DMS 273 (cell line): Measurements from ENCODE around the gene ASPHD1.
"Not testable (repeated sequence)": the region's sequence is repeated elsewhere in the genome, so short reads cannot be mapped to it uniquely, and the experiment has no call there.

ENCODE experiments used
- DNase-seq: peaks from one replicate; lab custom pipeline; 2025; ENCODE audit not compliant: unreplicated experiment; lab: John Stamatoyannopoulos, UW

The ASPHD1 gene

GRCh38 chr16:29900102-29900887 lies at the start of gene ASPHD1:
Gene ASPHD1 (plus strand): TSS chr16:29900488. CDS start chr16:29900972, 484 bp downstream.
- DNase-seq = peak; percentile 87

- DNase-seq = no peak
Observed at GRCh38 chr16:29850998-29851397, 49.3 kb upstream of the ASPHD1 start.

- DNase-seq = no peak
Observed at GRCh38 chr16:29852654-29853053, 47.6 kb upstream of the ASPHD1 start.

GRCh38 chr16:29854520-29855100 lies 45.7 kb upstream of the ASPHD1 start:
- DNase-seq = no peak

- DNase-seq = peak; percentile 65
Observed at GRCh38 chr16:29857133-29857760, 43.0 kb upstream of the ASPHD1 start.

- DNase-seq = no peak
Observed at GRCh38 chr16:29858149-29858849, 42.0 kb upstream of the ASPHD1 start.

- DNase-seq = no peak
Observed at GRCh38 chr16:29858974-29859373, 41.3 kb upstream of the ASPHD1 start.

GRCh38 chr16:29860218-29860617 lies 40.1 kb upstream of the ASPHD1 start:
- DNase-seq = no peak

GRCh38 chr16:29862383-29862883 lies 37.9 kb upstream of the ASPHD1 start:
- DNase-seq = no peak

GRCh38 chr16:29862884-29863668 lies 37.2 kb upstream of the ASPHD1 start, which contains the start of gene CDIPT:
Gene CDIPT (minus strand): TSS chr16:29863226. CDS start chr16:29862857, 369 bp downstream.
- peak; percentile 99 for DNase-seq

- no peak for DNase-seq
Observed at GRCh38 chr16:29863669-29863984, 36.7 kb upstream of the ASPHD1 start.

- no peak for DNase-seq
Observed at GRCh38 chr16:29864205-29864604, 36.1 kb upstream of the ASPHD1 start.

- peak; percentile 66 for DNase-seq
Observed at GRCh38 chr16:29868396-29869009, 31.8 kb upstream of the ASPHD1 start.

- DNase-seq = not testable (repeated sequence)
Observed at GRCh38 chr16:29869067-29869466, 31.2 kb upstream of the ASPHD1 start.

GRCh38 chr16:29871822-29872546 lies 28.3 kb upstream of the ASPHD1 start:
- DNase-seq = no peak

GRCh38 chr16:29873319-29873718 lies 27.0 kb upstream of the ASPHD1 start:
- DNase-seq = no peak

GRCh38 chr16:29875206-29875605 lies 25.1 kb upstream of the ASPHD1 start:
- DNase-seq = no peak

- no peak for DNase-seq
Observed at GRCh38 chr16:29876217-29876593, 24.1 kb upstream of the ASPHD1 start.

- DNase-seq = no peak
Observed at GRCh38 chr16:29876594-29877249, 23.6 kb upstream of the ASPHD1 start.
